Activated CD8-positive, alpha-beta memory T cell treated with anti-CD3 and anti-CD28 coated beads, Interleukin-2, amount 50 U/mL, for 48 hours (primary cell): ENCODE data around the gene ORMDL3.
"Not testable (repeated sequence)": the region's sequence is repeated elsewhere in the genome, so short reads cannot be mapped to it uniquely, and the experiment has no call there.

Experiments used
- DNase-seq: peaks from one replicate; pipeline ENCODE4 v3.0.0-alpha.2; 2020

ORMDL3 gene

DNA sequence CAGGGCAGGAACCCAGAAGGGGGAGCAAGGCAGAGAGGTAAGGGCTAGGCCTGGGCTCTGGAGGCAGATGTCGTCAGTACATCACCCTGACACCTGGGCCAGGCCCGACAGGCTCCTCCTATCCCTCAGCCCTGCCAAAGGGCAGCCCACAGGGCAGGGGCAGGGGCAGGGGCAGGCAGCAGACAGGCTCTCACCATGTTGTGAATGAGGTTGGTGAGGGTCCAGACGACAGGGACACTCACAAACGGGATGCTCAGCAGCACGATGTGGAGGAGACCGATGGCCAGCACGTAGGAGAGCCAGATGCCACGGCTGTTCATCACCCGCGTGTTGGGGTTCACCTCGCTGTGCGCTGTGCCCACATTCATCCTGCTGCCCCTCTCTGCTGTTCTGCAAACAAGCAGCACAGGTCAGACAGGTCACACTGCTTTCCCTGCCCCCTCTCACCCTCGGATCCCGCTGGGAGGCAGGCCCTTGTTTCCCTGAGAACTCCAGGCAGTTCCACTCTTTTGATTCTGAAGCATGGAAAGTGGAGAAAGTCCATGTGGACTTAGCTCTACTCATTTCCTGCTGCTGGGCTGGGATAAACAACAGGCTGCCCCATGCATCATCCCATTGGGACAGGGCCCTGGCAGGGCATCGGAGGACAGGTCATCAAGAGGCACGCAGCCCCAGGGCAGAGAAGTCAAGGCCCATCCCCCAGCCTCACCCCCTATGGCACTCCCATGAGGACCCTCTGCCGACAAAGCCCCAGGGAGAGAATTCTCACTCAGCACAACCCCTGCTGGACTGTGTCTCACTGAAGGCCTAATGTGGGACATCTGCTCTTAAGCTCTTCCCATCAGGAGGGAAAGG is 3.3 kb downstream of the ORMDL3 start:
- no peak for DNase-seq

- no peak for DNase-seq
These were observed 4.2 kb downstream of the ORMDL3 start for GRCh38 chr17:39923230-39923629.

DNA sequence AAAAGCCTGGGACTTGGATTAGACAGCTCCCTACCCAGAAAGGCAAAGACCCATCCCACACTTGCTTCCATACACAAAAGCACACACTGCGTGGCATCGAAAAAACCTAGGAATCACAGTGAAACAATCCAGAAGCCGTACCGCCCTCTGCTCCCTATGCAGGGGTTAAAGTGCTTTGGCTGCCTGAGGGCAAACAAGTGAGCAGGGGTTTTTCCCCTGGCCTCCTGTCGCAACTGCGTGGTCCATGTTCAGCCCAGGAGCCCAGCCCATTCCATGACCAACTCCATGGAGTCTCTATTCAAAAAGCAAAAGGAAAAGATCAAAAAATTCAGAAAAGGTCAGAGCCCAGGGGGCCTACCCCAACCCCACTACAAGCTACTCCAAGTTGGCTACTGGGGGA is 5.4 kb downstream of the ORMDL3 start:
- DNase-seq = no peak

DNA sequence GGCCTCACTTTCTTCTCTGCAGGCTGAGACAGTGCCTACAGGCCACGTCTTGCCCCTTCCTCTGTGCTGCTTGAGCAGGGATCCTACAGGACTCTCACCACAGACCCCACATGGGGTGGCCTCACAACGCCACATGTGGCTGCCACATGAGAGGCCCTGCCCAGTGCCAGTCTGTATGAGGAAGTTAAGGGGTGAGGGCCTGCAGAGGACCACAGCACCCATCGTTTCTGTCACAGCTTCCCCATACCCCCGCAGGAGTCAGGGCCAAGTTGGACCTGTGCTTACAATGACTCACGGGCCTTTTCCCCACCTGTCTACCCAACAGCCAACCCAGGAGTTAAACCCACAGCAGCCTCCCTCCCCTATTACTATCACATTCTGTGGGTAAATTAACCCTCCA is 6.1 kb downstream of the ORMDL3 start:
- DNase-seq = no peak

DNA sequence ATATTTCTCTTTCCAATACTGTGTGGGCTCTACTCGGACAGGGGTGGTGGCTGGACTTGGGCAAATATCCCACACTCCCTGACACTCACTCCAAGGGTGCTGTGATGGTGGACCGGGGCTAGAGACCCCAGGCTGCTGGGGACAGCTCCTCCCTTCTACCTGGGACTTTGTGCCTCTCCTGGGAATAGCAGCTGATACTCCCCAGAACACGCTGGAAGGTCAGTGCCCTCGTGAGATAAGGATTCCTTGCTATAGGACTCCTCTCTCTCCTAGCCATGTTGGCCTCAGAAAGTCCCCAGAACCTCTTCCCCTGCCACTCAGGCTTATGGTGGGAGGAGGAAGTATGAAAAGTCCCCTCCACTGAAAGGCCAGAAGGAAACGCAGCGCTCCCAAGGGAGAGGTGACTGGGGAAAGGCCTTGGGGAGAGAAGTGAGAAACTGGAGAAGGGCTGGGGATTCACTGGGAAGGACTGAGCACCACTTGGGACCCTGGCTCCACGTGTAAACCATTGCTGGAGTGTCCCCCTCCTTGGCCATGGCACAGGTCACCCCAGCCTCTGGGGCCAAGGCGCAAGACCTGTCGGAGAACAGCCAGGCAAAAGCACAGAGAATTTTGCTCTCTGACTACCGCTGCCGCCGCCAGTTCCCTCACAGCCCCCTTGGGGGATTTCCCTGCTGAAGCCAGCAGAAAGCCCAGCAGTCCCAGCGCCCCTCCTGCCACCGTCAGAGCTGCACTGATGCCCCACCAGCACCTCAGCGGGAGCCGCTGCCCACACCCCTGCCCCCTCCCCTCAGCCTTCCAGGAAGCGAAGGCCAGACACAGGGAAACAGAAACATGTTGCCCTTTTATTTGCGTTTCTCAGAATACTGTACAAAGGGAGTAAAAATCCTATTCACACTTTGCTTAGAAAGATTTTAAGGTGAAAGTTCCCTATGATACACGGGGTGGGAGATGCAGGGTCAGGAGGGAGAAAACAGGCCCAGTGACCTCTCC is 6.9 kb downstream of the ORMDL3 start:
- peak; percentile 74 for DNase-seq

GRCh38 chr17:39919087-39919683 is 8.2 kb downstream of the ORMDL3 start:
- DNase-seq = no peak

DNA sequence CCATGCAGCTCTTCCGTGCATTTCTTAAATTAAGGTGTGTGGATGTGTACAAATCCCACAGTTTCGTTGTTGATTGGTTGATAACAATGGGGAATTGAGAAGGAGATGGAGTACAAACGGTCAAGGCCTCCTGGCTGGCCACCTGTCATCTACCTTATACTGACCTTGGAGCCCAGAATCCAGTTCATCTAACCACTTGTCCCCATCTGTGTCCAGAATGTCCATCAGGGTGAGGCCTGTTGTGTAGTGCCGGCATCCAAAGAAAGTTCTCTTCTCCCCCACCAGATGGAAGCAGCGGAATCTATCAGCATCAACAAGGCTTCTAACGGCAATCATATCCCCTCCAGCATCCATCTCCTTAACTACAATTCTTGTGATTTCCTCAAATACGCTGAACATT is 10.5 kb downstream of the ORMDL3 start:
- no peak for DNase-seq

GRCh38 chr17:39915559-39915958 is 11.8 kb downstream of the ORMDL3 start:
- no peak for DNase-seq

DNA sequence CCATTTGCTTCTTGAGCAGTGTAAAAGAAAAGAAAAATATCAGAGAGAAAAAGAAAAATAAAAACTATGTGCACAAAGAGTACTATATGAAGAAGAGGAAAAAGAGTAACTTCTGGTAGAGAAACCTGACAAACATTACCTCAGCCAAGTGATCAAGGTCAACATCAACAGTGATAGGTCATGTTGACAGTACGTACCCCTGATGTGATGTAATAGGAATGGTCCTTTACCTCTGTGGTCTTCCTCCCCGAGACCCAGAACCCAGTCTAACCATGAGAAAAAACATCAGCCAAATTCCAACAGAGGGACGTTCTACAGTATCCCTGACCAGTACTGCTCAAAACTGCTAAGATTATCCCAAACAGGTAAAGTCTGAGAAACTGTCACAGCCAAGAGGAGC is 13.4 kb downstream of the ORMDL3 start:
- no peak for DNase-seq

DNA sequence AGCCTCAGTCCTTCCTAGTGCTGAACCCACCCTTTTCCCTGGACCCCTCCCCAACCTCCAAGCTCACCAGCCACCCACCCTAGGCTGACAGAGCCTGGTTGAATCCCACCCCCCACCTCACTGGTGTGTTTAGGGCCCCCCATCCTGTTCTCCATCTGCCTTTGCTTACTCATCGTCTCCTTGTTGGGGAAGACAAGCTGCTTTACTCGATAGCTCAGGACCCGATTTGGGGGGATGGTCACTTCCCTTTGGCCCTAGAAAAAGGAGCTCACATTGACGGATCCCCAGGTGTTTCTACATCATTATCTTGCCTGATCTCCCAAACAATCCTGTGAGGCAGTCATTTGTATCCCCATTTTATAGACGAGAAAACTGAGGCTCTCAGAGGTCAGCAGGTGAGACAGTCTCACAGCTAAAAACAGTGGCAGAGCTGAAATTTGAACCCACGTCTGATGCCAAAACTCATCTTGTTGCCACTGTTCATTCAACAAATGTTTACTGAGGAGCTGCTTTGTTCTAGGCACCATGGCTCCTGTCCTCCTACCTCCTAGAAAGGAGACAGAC is 18.5 kb downstream of the ORMDL3 start:
- no peak for DNase-seq

DNA sequence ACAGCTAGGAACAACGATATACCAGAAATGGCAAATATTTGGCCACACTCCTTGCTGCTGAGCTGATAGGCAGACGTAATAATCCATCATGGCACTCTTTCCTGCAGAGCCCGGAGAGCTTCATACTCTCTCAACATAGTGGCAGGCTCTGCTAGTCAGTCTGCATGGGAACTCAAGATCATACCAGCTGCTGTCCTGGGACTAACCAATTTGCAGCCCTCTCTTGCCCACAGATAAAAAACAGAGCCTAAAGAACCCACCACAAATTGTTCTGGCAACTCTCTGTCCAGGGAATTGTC is 22.5 kb downstream of the ORMDL3 start:
- peak; percentile 22 for DNase-seq

DNA sequence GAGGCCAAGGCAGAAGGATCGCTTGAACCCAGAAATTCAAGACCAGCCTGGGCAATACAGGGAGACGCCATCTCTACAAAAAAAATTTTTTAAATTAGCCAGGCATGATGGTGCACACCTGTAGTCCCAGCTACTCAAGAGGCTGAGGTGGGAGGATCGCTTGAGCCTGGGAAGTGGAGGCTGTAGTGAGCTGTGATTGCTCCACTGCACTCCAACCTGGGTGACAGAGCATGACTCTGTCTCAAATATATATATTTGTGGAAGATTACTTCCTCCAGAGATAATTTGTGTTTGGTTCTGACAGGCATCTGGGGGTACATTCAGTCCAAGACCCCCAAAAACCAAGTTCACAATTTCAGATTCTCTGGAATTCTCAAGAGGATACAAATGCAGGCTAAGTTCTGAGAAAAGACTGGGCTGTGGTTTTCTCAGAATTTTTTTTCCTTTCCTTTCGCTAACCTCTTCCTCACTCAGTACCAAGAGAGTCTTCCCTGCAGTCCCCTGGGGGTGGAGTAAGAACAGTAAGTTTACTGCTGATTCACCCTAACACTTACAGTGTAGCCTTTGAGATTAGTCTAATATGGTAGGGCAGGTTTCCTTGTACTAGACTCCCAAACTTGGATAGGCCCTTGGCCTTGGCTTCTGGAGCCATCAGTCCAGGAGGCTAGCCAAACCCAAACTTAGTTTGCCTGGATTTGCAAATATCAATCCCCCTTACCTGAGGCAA is 24.1 kb downstream of the ORMDL3 start:
- DNase-seq = peak; percentile 43

GRCh38 chr17:39902027-39902426 is 25.4 kb downstream of the ORMDL3 start:
- not testable (repeated sequence) for DNase-seq

GRCh38 chr17:39899215-39899614 is 28.2 kb downstream of the ORMDL3 start:
- no peak for DNase-seq

DNA sequence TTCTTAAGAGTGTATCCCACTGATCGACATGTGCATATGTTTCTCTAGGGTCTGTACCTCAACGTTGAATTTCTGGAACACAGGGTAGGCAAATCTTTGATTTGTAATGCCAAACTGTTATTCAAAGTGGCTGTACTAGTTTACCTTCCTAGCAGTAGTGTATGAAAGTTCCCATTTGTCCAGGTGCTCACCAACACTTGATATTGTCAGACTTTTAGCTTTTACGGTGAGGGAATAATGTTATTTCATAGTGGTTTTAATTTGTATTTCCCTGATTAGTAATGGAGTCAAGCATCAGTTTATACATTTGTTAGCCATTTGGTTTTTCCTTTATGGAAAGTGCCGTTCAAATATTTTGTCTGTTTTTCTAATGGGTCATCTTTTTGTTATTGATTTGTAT is 29.3 kb downstream of the ORMDL3 start:
- no peak for DNase-seq

GRCh38 chr17:39894681-39895376 is 32.6 kb downstream of the ORMDL3 start:
- DNase-seq = no peak

DNA sequence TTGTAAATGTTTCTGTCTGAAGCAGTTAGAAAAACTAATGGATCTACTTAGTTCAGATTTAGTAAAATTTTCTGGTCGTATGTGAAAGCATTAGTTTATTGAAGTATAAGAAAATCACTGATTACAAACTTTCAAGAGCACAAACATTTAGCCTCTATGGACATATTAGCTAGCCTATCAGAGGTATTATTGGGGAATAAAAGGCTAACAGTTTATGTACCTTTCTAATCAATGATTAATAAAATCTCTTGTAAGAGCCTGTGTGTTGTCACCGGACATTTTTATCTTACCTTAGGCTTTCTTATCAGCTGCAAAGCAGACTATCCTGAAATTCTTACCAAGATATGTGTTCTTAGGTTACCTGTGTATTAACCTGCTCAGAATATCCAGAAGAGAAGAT is 38.2 kb downstream of the ORMDL3 start:
- DNase-seq = no peak

- no peak for DNase-seq
These were observed 40.3 kb downstream of the ORMDL3 start for GRCh38 chr17:39887078-39887477.

DNA sequence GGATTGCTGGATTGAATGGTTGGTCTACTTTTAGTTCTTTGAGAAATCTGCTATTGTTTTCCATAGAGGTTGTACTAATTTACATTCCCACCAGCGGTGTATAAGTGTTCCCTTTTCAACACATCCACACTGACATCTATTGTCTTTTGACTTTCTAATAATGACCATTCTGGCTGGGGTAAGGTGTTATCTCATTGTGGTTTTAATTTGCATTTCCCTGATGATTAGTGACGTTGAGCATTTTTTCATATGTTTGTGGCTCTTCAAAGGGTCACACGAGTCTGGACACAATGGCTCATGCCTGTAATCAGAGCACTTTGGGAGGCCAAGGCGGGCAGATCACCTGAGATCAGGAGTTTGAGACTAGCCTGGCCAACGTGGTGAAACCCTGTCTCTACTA is 41.3 kb downstream of the ORMDL3 start:
- DNase-seq = not testable (repeated sequence)

DNA sequence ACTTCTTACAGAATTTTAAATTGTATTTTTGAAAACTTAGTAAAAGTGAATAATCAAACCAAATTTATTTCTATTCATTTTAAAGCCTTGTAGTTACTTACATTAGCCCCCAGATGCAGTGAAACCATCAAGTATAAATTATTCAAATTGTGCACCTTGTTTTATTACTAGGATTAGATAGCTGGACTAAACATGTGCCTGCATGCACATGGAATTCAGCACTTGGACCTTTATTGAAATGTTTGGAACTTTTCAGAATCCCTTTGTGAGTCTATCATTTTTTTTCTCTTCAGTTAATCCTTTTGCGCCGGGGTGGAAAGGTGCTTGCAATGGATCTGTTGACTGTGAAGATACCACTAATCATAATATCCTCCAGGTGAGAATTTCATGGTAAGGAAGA is 54.6 kb downstream of the ORMDL3 start:
- DNase-seq = no peak

DNA sequence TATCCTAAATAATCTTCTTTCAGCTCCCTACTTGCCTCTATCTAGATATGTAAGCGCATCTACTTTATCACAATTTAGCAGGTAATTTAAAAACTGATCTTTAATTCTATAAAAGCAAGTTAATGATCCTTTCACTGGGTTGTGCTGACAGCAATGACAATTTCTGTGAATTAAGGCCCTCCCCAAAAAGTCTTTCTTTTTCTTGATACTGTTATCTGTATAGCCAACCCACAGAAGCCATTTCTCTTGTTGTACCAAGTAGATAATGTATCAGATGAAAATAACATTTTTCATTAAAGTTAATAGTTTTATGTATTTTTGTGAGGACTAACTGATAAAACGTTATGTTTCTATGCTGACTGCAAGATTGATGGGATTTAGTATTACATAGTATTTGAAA is 55.6 kb downstream of the ORMDL3 start:
- no peak for DNase-seq
